Fibroblast of gingiva (primary cell): Measurements from ENCODE around the gene KCNQ1.

Experiments
- DNase-seq: peaks from one replicate; pipeline ENCODE4 v3.0.0-alpha.2; 2011; ENCODE audit warnings: low read depth

Gene KCNQ1

GRCh38 chr11:2535673-2536439, 91.0 kb downstream of the KCNQ1 start:
- no peak for DNase-seq

DNA sequence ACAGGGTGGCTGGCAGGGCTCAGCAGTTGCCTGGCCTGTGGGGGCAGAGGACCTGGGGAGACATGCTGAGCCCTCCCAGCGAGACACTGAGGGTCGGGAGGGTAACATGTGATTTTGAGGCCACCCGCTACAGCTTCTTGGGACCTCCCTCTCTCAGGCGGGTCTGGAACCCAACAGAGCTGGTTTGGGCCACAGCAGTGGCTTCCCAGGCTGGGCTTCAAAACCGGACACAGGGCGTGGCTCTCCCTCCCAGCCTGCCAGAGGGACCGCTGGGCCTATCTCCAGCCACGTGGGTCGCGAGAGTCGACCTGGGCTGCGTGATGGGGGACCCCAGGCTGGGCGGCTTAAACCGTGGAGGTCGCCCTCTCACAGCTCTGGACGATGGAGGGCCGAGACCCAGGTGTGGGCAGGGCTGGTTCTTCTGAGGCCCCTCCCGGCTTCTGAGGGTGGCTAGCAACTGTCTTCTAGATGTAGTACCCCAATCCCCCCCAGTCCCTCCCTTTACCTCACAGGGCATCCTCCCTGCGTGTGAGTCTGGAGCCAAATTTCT, 91.7 kb downstream of the KCNQ1 start:
- no peak for DNase-seq

DNA sequence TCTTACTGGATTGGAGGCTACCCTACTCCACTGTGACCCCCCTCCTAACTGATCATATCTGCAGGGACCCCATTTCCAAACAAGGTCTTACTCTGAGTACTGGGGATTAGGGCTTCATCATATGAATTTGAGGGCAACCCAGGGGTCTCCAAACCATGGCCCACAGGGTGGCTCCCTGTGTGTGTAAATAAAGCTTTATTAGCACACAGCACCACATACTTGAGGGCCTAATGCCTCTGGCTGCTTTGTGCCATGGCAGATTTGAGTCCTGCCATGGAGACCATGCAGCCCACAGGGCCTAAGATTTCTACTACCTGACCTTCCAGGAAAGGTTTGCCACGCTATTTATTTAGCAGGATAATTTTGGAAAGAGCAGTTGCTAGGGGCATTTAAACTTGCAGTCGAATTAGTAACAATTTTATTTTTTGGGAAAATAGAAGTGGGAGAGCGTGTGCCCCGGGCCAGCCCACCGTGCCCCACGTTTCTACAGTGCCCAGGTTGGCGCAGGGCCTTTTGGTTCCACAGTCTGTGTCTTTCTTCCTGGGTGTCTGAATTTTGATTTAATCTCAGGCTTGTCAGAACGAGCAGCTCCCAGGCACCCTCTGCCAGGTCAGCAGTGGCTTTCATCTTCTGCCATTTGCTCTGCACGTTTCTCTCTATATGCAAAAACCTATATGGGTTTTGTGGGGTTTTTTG, 92.3 kb downstream of the KCNQ1 start:
- no peak for DNase-seq

GRCh38 chr11:2537896-2538724, 93.3 kb downstream of the KCNQ1 start:
- no peak for DNase-seq

- no peak for DNase-seq
These were observed 94.1 kb downstream of the KCNQ1 start for GRCh38 chr11:2538951-2539350.

GRCh38 chr11:2539371-2540222, 94.8 kb downstream of the KCNQ1 start:
- DNase-seq, result no peak

- no peak for DNase-seq
These were observed 95.6 kb downstream of the KCNQ1 start for GRCh38 chr11:2540223-2540991.

- no peak for DNase-seq
These were observed 96.3 kb downstream of the KCNQ1 start for GRCh38 chr11:2540992-2541680.

GRCh38 chr11:2541881-2542361, 97.1 kb downstream of the KCNQ1 start:
- no peak for DNase-seq

DNA sequence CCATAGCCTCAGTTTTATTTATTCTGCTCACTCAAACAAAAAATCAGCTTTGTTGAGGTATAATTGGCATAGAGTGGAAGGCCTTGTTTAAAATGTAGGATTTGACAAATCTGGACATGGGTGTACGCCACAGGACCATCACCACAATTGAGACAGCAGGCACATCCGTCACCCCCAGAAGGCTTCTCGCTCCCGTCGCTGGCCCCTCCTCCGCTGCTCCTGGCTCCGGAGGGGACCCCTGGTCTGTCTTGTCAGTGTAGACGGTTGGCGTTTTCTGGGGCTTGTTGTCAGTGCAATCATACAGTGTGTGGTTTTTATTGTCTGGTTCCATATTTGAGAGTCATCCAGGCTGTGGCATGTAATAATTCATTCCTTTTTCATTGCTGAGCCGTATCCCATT, 97.6 kb downstream of the KCNQ1 start:
- no peak for DNase-seq

- DNase-seq, result no peak
These were observed 103.0 kb downstream of the KCNQ1 start for GRCh38 chr11:2547806-2548205.

GRCh38 chr11:2548596-2548995, 103.8 kb downstream of the KCNQ1 start:
- no peak for DNase-seq

- no peak for DNase-seq
These were observed 104.3 kb downstream of the KCNQ1 start for GRCh38 chr11:2549080-2549479.

GRCh38 chr11:2549491-2549875, 104.7 kb downstream of the KCNQ1 start:
- no peak for DNase-seq

DNA sequence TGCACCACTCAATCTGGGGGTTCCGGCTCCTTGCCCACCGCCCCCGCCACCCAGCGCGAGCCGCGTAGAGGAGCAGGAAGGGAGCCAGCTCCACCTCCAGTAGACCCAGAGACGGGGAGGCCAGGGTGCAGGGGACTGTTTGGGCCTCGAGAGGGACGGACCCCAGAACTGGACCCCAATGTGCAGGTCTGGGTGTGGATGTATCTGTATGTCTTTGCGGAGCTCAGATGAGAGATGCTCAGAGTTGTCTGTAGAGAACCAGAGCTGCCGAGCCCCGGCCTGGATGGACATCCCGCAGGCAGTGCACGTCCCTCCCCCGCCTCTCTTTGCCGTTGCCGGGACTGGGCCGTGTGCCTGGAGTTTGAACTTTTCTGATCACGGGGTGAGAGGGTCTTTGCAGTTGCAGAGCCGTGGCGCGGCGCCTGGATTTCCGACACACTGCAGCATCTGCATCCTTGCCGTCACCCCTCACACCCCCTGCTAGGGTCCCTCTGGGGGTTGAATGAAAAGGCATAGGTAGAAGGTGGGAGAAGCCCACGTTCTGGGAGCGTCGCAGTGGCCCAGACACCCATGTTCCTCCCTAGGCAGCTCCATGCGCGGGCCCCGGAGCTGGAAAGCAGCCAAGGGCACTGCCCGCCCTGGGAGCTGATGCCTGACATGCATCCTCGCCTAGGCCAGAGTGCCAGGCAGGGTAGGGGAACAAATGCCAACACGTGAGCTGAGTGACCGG, 105.2 kb downstream of the KCNQ1 start:
- DNase-seq, result no peak

DNA sequence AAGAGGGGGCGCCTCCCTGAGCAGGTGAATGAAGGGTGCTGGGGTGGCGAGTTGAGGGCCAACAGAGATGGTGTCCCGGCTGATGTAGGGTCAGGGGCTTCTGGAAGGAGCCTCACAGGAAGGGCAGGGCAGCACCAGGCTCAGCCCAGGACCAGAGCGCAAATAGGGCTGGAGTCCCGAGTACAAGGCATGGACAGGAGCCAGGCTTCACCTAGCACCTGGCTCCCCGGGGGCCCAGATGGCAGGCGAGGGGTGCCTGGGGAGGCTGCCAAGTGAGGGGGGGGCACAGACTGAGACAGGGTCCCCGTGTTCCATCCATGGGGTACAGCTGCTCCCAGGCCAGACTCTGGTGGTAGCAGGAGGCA, 105.8 kb downstream of the KCNQ1 start:
- no peak for DNase-seq

- DNase-seq, result no peak
These were observed 106.3 kb downstream of the KCNQ1 start for GRCh38 chr11:2551131-2551530.

DNA sequence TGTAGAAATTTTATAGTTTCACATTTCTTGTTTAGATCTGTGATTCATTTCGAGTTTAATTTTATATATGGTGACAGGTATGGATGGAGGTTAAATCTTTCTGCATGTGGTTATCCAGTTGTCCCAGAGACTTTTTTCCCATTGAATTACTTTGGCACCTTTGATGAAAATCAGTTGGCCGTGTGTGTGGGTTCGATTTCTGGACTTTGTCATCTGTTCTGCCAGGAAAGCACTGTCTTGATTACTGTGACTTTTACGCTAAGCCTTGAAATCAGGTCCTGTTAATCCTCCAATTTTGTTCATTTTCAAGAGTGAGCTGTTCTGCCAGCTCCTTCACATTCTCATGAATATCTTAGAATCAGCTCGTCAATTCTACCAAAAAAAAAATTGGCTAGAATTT, 107.4 kb downstream of the KCNQ1 start:
- DNase-seq, result no peak

DNA sequence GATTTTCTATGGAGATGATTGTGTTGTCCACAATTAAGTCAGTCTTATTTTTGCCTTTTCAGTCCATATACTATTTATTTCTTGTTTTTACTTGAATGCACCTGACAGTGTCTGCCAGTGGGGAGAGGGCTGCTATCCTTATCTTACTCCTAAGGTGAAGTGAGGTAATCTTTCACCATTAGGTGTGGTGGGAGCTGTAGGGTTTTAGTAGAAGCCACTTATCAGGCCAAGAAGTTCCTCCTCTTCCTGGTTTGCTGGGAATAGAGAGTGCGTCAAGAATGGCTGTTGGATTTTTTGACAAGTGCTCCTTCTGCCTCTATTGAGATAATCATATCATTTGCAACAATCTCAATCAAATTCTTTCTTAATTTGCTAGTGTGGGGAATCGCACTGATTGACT, 108.4 kb downstream of the KCNQ1 start:
- no peak for DNase-seq
